ENCODE results near the gene MTG2.
A peak's percentile ranks its signal among the peaks of the same experiment; 100 is the strongest.

Gene MTG2, protein sequence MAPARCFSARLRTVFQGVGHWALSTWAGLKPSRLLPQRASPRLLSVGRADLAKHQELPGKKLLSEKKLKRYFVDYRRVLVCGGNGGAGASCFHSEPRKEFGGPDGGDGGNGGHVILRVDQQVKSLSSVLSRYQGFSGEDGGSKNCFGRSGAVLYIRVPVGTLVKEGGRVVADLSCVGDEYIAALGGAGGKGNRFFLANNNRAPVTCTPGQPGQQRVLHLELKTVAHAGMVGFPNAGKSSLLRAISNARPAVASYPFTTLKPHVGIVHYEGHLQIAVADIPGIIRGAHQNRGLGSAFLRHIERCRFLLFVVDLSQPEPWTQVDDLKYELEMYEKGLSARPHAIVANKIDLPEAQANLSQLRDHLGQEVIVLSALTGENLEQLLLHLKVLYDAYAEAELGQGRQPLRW

DNA sequence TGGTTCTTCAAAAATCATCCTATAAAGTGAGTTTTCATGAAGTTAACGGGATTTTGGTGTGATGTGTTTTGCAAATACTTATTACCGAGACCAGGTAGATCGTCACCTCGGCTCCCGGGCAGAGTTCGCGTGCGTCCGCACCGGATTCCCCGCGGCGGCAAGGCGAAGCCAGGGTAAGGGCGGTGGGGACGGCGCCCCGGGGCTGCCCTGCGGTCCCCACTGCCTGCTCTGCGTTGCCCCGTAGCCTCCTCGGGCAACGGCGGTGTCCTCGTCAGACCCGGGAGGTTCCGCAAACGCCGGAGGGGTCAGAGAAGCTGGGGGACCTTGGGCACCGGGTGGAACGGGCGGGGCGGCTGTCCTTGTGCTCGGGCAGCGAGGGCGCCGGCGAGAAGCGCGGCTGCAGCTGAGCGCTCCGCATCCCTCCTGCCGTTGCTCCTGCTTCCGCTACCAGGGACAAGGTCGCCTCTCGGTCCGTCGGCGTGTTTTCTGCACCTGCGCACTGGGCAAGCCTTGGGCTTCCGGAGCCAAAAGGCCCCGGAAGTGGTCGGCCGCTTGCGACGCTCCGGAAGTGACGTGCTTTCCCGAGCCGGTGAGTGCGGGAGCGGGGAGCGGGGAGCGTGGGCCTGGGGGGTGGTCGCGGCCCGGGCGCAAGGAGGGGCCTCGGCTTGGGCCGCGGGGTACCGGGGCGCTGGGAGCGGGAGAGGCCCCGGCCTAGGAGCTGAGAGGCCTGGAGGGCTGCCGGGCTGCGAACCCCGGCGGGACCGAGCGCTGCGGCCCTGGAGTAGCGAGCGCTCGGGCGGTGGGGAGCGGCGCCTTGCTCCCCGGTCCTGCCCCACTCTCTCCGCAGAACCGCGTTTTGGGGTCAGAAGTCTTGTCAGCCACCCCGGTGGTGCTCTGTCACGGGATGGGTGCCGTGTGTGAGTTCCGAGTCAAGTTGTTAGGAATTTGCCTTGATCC is at the start of gene MTG2:
MTG2 (plus strand) TSS at position 560 of the 957 bp plus-strand sequence. CDS start 10,393 bp downstream, outside the sequence.
- peak; percentile 95 for DNase-seq

DNA sequence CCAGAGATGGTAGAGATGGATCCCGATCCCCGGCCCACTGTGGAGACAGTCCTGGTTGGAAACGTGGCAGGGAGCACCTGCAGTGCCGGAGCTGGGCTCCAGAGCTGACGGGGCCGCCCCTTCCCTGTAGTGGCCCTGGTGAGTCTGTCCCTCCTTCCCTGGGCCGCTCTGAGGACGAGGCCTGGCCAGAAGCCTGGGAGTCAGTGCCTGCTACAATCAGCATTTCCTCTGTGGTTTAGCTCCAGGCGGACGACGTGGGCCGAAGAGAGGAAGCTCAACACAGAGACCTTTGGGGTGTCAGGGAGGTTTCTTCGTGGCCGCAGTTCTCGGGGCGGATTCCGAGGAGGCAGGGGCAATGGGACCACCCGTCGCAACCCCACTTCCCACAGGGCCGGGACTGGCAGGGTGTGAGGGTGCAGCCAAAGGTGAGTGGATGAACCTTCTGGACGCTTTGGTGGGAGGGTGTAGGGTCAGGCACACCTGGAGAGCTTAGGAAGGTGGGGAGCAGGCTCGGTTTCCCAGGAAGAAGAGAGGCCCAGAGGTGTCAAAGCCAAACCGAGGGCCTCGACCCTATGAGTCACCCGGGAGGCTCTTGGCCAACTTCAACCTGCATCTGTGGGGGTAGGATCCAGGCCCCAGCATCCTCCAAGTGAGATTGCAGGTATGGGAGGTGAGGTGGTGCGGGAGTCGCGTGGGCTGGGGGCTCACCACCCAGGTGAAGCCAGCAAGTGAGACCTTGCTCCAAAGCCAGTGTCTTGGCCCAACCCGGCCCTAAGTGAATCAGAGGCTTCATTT is 49.6 kb upstream of the MTG2 start:
- DNase-seq = no peak

DNA sequence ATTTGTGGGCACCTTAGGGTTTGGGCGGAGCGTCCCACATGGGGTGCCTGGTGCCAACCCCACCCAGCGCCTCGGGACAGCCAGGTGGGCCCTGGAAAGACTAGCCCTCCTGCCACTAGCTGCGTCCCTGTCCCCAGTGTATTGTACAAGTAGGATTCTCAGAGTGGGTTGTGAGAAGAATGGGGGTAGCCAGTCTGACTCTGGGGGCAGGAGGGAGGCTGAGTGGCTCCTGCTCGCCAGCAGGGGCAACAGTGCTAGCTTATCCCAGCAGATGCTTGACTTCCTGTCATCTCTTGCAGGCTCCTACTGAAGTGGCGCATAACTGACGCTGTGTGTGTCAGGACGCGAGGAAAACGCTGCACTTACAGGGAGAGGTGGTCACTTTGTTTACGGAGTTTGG is 49.0 kb upstream of the MTG2 start:
- no peak for DNase-seq

DNA sequence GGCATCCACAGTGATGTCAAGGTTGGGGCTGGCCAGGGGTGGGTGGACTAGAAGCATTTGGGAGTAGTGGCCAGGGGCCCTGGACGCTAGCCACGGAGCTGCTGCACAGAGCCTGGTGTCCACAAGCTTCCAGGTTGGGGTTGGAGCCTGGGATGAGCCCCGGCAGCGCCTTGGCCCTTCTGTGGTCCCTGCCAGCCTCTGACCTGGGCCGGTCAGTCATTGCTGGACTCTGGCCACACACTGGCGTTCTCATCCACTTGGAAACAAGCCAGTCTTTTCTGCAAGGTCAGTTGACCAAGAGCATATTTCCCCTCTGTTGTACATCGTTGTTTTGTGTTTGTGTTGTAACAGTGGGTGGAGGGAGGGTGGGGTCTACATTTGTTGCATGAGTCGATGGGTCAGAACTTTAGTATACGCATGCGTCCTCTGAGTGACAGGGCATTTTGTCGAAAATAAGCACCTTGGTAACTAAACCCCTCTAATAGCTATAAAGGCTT is 48.0 kb upstream of the MTG2 start:
- DNase-seq = no peak

GRCh38 chr20:62135573-62136266 is 47.1 kb upstream of the MTG2 start:
- DNase-seq = no peak

- DNase-seq = peak; percentile 66
These were observed 46.3 kb upstream of the MTG2 start for GRCh38 chr20:62136283-62137091.

GRCh38 chr20:62137092-62137384 is 45.8 kb upstream of the MTG2 start:
- DNase-seq = no peak

- DNase-seq = no peak
These were observed 45.2 kb upstream of the MTG2 start for GRCh38 chr20:62137478-62138203.

DNA sequence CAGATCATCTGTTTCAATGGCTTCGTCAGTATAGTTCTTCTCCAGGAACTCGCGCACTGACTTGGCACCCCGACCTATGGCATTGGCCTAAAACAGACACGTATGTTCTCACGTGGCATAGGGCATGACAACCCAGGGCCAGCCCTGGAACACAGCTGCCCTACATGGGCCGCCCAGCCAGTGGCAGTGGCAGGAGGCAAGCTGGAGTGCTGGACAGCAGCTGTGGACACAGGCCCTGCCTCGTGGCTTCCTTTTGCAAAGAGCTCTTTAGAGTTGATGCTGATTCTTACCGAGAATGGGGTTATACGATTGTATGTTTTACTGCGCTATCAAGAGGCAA is 44.7 kb upstream of the MTG2 start:
- DNase-seq = no peak

DNA sequence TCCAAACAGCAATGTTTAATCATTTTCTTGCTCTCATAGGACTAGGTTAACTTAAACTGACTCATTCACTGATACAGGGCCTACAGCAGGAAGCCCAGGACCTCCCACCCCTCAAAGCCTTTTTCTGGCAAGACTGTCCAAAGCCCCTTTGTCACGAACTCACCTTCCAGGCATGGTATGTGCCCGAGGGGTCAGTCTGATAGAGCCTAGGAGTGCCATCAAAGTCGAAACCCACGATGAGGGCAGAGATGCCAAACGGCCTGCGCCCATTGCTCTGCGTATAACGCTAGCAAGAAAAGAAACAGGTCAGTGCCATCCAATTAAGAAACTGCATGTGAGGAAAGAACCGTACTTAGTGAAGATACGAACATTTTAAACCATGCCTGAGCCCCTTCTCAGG is 43.9 kb upstream of the MTG2 start:
- no peak for DNase-seq

- no peak for DNase-seq
These were observed 43.2 kb upstream of the MTG2 start for GRCh38 chr20:62139636-62140035.

DNA sequence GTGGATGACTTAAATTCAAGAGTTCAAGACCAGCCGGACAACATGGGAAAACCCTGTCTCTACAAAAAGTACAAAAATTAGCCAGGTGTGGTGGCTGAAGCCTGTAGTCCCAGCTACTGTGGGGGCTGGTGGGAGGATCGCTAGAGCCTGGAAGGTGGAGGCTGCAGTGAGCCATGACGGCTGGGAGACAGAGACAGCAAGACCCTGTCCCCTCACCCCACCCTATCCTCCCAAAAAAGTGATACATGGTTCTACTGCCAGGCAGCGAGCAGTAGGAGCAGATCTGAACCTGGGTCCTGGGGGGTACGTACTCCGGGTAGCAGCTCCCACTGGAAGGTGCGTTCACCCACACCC is 41.8 kb upstream of the MTG2 start:
- DNase-seq = no peak

- no peak for DNase-seq
These were observed 41.2 kb upstream of the MTG2 start for GRCh38 chr20:62141397-62142251.

GRCh38 chr20:62142252-62143080 is 40.4 kb upstream of the MTG2 start:
- DNase-seq = no peak

- DNase-seq = peak; percentile 90
These were observed 39.5 kb upstream of the MTG2 start, which contains the start of the genes PSMA7 and SS18L1 for GRCh38 chr20:62143081-62143956. Gene PSMA7, minus strand, starts transcription at chr20:62143394. Its CDS starts 91 bp downstream, at chr20:62143303. Gene SS18L1, plus strand, starts transcription at chr20:62143769. Its CDS starts 52 bp downstream, at chr20:62143821.

- DNase-seq = peak; percentile 54
These were observed 38.6 kb upstream of the MTG2 start for GRCh38 chr20:62143957-62144825.

DNA sequence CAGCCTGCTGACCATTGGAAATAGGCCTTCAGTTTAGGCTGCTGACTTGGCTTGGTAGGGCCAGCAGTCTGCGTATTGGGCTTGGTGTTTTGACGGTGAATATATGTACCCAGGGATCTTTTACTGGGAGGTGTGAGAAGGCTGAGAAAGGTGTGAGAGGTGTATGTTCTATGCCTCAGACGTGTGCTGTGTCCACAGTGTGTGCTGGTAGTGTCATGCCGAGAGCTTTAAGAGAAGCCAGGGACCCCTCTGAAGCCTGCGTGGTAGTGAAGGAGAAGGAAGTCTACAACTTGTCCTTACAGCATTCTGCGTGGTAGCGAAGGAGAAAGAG is 37.2 kb upstream of the MTG2 start:
- no peak for DNase-seq
